AG04450 (cell line): ENCODE results near the gene APPBP2. TPM values are rescaled to one million over a fixed set of nuclear protein-coding genes. Genes with fewer than 3 reads are reported as not detected.

Experiments
- CTCF ChIA-PET: fragments of 300-600, 350-600 bp; formaldehyde crosslinking; extraction: SDS; loops from one replicate; lab custom pipeline; 2022; ENCODE audit warnings: antibody characterized with exemption, inconsistent platforms; lab: Charles Lee
- POLR2A ChIA-PET: fragments of 350-600 bp; formaldehyde crosslinking; extraction: SDS; loops from one replicate; lab custom pipeline; 2021; ENCODE audit warnings: antibody characterized with exemption, inconsistent platforms; lab: Yijun Ruan, JAX
- DNase-seq: peaks from one replicate; pipeline ENCODE4 v3.0.0-alpha.2; 2011; ENCODE audit warnings: low read depth, low spot score
- H3K27ac ChIP-seq: one replicate; pipeline ENCODE4 v1.5.1; 2012; ENCODE audit warnings: low read depth, low read length, control low read depth
- H3K27me3 ChIP-seq: one replicate; pipeline ENCODE4 v1.6.0; 2012; ENCODE audit warnings: low read length; ENCODE audit not compliant: control insufficient read depth, insufficient read depth
- H3K4me3 ChIP-seq: 2 replicates; pipeline ENCODE4 v1.5.1; 2011; ENCODE audit warnings: mild to moderate bottlenecking, low read depth, low read length, control low read depth
- H3K9me3 ChIP-seq: 2 replicates; pipeline ENCODE4 v1.5.1; 2012; ENCODE audit warnings: low read length; ENCODE audit not compliant: control insufficient read depth, insufficient read depth
- polyA plus RNA-seq: library from polyadenylated mRNA; depleted of rRNA; stranded (reverse); fragments of >200 nt; gene quantifications from 2 replicates; pipeline ENCODE4 v1.2.3, GENCODE V29; 2011
- TF ChIP-seq, protein P1 (sequence below): IDR thresholded peaks from 2 replicates; pipeline ENCODE4 v1.5.1; 2011; ENCODE audit warnings: low read depth, low read length, control low read depth, inconsistent platforms

The APPBP2 gene
- polyA plus RNA-seq, 1 experiment: 55.1 TPM

DNA sequence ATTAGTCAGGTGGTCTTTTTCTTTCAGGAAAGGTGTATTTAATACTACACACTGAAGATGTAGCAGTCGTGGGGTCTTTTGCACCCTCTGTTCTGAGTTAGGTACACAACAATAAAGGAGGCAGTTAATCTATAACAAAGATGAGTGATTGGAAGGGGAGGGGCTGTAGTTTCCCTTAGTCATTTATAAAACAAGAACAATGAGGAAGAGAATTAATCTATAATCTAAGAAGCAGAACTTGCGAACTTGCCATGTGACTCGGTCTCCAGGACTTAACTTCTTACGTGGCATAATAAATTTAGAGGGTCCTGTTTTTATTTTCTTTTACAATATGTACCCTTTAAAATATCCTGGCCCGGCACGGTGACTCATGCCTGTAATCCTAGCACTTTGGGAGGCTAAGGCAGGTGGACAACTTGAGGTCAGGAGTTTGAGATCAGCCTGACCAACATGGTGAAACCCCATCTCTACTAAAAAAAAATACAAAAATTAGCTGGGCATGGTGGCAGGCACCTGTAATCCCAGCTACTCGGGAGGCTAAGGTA lies 8.6 kb upstream of the APPBP2 start:
- no peaks in the 10 kb centered on the region for H3K27me3 ChIP-seq
- TF ChIP-seq, protein P1, sequence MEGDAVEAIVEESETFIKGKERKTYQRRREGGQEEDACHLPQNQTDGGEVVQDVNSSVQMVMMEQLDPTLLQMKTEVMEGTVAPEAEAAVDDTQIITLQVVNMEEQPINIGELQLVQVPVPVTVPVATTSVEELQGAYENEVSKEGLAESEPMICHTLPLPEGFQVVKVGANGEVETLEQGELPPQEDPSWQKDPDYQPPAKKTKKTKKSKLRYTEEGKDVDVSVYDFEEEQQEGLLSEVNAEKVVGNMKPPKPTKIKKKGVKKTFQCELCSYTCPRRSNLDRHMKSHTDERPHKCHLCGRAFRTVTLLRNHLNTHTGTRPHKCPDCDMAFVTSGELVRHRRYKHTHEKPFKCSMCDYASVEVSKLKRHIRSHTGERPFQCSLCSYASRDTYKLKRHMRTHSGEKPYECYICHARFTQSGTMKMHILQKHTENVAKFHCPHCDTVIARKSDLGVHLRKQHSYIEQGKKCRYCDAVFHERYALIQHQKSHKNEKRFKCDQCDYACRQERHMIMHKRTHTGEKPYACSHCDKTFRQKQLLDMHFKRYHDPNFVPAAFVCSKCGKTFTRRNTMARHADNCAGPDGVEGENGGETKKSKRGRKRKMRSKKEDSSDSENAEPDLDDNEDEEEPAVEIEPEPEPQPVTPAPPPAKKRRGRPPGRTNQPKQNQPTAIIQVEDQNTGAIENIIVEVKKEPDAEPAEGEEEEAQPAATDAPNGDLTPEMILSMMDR: no peak
- H3K4me3 ChIP-seq: no peak overlapping the region
- peak overlapping the region; percentile 71 for H3K27ac ChIP-seq
- ChIA-PET POLR2A (interaction anchor here (0.8 to 3.3 kb wide), 2 partner anchors 8 to 39 kb away, joined by 3 to 20 read pairs; partner anchors contain the start of gene APPBP2), CTCF (interaction anchor here (1.1 kb wide), 1 partner anchor 35 kb away, joined by 4 read pairs; no protein-coding TSS in a partner anchor)
- H3K9me3 ChIP-seq: no peaks in the 10 kb centered on the region
- no peak for DNase-seq

DNA sequence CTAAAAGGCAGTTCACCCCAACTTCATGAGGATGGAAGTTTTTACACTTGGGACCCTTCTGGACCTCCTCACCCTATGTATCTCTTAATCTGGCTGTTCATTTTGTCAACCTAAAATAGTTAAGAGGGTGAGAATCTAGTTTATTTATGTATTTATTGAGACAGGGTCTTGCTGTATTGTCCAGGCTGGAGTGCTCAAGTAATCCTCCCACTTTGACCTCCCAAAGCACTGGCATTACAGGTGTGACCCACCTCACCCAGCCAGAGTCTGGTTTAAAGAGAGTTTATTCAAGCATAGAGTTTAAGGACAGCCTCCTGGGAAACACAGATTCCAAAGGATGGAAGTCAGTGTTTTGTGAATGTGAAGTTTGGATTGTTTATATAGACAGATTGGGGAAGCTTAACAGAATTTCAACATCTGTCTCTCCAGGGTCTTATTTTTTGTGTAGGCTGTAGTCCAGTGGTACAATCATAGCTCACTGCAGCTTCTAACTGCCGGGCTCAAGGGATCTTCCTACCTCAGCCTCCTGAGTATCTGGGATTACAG lies 8.0 kb upstream of the APPBP2 start:
- Histone ChIP-seq H3K27ac (peak overlapping the region; percentile 58), H3K9me3 (no peaks in the 10 kb centered on the region), H3K27me3 (no peaks in the 10 kb centered on the region), H3K4me3 (no peak overlapping the region)
- TF ChIP-seq, protein P1: no peak
- CTCF ChIA-PET: interaction anchor here (1.1 kb wide), 1 partner anchor 36 kb away, joined by 4 read pairs; no protein-coding TSS in a partner anchor
- DNase-seq: peak; percentile 50
- POLR2A ChIA-PET: interaction anchor here (0.8 to 3.3 kb wide), 2 partner anchors 8 to 40 kb away, joined by 3 to 20 read pairs; partner anchors contain the start of gene APPBP2

DNA sequence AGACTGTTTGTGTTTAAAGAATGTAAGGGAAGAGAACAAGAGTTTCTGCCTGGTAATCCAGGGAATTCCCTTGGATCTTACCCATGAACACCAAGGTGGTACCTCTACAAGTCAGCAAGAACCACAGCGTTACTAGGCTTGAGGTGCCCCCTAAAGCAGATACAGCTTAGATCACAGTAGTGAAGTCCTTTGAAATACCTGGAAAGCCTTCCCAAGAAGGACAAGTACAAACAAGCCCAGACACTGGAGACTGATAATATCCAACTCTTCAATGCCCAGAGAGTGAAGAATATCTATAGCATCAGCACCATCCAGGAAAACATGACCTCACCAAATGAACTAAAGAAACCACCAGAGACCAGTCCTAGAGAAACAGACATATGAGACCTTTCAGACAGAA lies 3.8 kb upstream of the APPBP2 start:
- no peak for DNase-seq
- Histone ChIP-seq H3K9me3 (no peaks in the 10 kb centered on the region; the same call in 1 of the 2 replicates), H3K27ac (no peak overlapping the region), H3K4me3 (no peak overlapping the region), H3K27me3 (no peaks in the 10 kb centered on the region)
- ChIA-PET POLR2A (no interaction called here), CTCF (no interaction called here)
- TF ChIP-seq, protein P1: no peak

DNA sequence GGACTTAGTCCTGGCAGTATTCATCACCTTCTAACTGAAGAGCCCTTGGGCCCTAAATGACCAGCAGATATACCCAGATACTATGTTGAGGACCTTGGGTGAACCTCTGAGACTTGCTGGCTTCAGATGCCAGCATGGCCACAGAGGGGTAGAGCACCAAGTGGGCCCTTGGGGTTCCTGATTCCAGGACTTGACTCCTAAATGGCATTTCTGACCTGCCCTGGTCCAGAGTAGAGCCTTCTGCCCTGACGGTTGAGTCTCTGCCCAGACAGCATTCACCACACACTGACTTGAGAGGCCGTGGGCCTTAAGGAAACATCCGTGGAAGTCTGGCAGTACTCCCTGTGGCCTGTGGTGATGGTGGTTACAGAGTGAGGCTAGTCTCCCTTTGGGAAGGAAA lies 2.8 kb upstream of the APPBP2 start:
- no peaks in the 10 kb centered on the region for H3K27me3 ChIP-seq
- no peak overlapping the region for H3K27ac ChIP-seq
- no peaks in the 10 kb centered on the region; the same call in 1 of the 2 replicates for H3K9me3 ChIP-seq
- CTCF ChIA-PET: interaction anchor here (0.7 kb wide), 1 partner anchor 110 kb away, joined by 3 read pairs; no protein-coding TSS in a partner anchor
- POLR2A ChIA-PET: no interaction called here
- TF ChIP-seq, protein P1: no peak
- DNase-seq: no peak
- H3K4me3 ChIP-seq: no peak overlapping the region

DNA sequence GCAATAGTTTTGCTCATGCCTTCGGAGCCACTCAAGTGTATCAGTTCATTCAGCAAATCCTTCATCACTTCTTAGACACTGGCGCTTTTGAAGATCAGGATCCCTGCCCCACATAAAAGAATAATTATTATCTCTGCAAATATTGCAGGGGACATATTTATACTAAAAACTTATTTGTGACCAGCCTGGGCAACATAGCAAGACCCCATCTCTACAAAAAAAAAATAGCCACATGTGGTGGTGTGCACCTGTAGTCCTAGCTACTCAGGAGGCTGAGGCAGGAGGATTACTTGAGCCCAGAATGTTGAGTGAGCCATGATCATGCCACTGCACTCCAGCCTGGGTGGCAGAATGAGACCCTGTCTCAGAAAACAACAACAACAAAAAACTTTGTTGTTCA lies 1.7 kb upstream of the APPBP2 start:
- POLR2A ChIA-PET: interaction anchor here (2.6 kb wide), 1 partner anchor 8 kb away, joined by 20 read pairs; no protein-coding TSS in a partner anchor
- no peak overlapping the region for H3K27ac ChIP-seq
- no peaks in the 10 kb centered on the region; the same call in 1 of the 2 replicates for H3K9me3 ChIP-seq
- H3K4me3 ChIP-seq: no peak overlapping the region
- TF ChIP-seq, protein P1: no peak
- no peak for DNase-seq
- CTCF ChIA-PET: interaction anchor here (1.1 kb wide), 1 partner anchor 52 kb away, joined by 3 read pairs; no protein-coding TSS in a partner anchor
- no peaks in the 10 kb centered on the region for H3K27me3 ChIP-seq
